ENCODE data around the gene RTP5.

DNA sequence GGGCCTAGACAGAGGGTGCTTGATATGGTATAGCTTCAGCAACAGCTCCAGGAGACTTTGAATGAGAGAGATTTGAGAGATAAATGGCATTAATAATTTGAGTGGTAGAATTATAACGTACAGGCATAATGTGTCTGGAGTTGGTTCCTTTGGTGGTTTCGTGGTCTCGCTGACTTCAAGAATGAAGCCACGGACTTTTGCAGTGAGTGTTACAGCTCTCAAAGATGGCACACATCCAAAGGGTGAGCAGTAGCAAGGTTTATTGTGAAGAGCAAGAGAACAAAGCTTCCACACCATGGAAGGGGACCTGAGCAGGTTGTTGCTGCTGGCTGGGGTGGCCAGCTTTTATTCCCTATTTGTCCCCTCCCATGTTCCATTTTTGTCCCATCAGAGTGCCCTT is 33.9 kb upstream of the RTP5 start:
- TF ChIP-seq EZH2 (IDR thresholded peaks at IDR 0.05): no peak
- no peak for TF ChIP-seq POLR2AphosphoS5 (IDR thresholded peaks at IDR 0.05; ENCODE audit: borderline replicate concordance, low read depth, low read length)

All from SK-N-MC (cell line).